Spleen (tissue), 11 donors: ENCODE measurements around the gene ABI2. TPM values are rescaled to one million over a fixed set of nuclear protein-coding genes. Genes with fewer than 3 reads are reported as not detected.

ENCODE experiments used
- DNase-seq: peaks from one replicate; pipeline ENCODE4 v3.0.0-alpha.2; 2020
- H3K27ac ChIP-seq, 8 donors: fragments of 200-600 bp; sonication (generic) in 7 of 8; 1 replicate in 4 of 8; 2 replicates in 4 of 8; pipeline versions ENCODE4 v1.5.0 to v1.8.0; 2016 to 2021; ENCODE audit warnings: inconsistent platforms in 4 of 8, mild to moderate bottlenecking in 4 of 8, moderate library complexity in 1 of 8
- H3K27me3 ChIP-seq, 7 donors: fragments of 200-600 bp; sonication (generic) in 6 of 7; replicated peaks in 1 of 7; 1 replicate in 4 of 7; 2 replicates in 3 of 7; pipeline versions ENCODE4 v1.5.0 to v1.8.0; 2016 to 2021; ENCODE audit warnings: inconsistent platforms in 3 of 7, mild to moderate bottlenecking in 1 of 7
- H3K36me3 ChIP-seq, 6 donors: fragments of 200-600 bp; sonication (generic) in 5 of 6; 1 replicate in 4 of 6; 2 replicates in 2 of 6; pipeline versions ENCODE4 v1.5.0 to v1.8.0; 2016 to 2021; ENCODE audit warnings: inconsistent platforms in 2 of 6
- H3K4me1 ChIP-seq, 6 donors: fragments of 200-600 bp; sonication (generic) in 5 of 6; 1 replicate in 3 of 6; 2 replicates in 3 of 6; pipeline versions ENCODE4 v1.5.0 to v1.8.0; 2016 to 2021; ENCODE audit warnings: inconsistent platforms in 3 of 6
- H3K4me3 ChIP-seq, 8 donors: fragments of 200-600 bp; sonication (generic) in 7 of 8; 1 replicate in 4 of 8; 2 replicates in 4 of 8; pipeline versions ENCODE4 v1.5.0 to v1.8.0; 2016 to 2021; ENCODE audit warnings: inconsistent platforms in 4 of 8, mild to moderate bottlenecking in 4 of 8, moderate library complexity in 2 of 8
- H3K9me3 ChIP-seq, 8 donors: fragments of 200-600 bp; sonication (generic) in 7 of 8; 1 replicate in 4 of 8; 2 replicates in 4 of 8; pipeline versions ENCODE4 v1.5.0 to v1.8.0; 2016 to 2021; ENCODE audit warnings: inconsistent platforms in 4 of 8
- CTCF ChIP-seq, 11 experiments: fragments of 200-600 bp in 7 of 11; fragments of 450-650 bp in 4 of 11; sonication (generic) in 4 of 11; IDR thresholded peaks in 8 of 11; conservative IDR thresholded peaks in 3 of 11; 1 replicate in 7 of 11; 2 replicates in 4 of 11; pipeline versions ENCODE4 v1.4.0 to v1.8.0; 2016 to 2021; ENCODE audit warnings: antibody characterized with exemption in 11 of 11, inconsistent platforms in 4 of 11, mild to moderate bottlenecking in 1 of 11
- POLR2A ChIP-seq, 3 donors: fragments of 450-650 bp; IDR thresholded peaks; one replicate each; pipeline ENCODE4 v1.5.1; 2017; ENCODE audit warnings: antibody characterized with exemption in 3 of 3, mild to moderate bottlenecking in 1 of 3
- POLR2AphosphoS5 ChIP-seq, 3 donors: sonication (generic); formaldehyde crosslinking; IDR thresholded peaks; one replicate each; pipeline ENCODE4 v1.5.1; 2017; ENCODE audit warnings: antibody characterized with exemption in 3 of 3
- WGBS, 5 donors: extraction: QIAGEN DNeasy Blood & Tissue Kit in 3 of 5; methylation state at CpG; one replicate each; pipeline versions ENCODE4 v1.1.5 to v1.1.7; 2013 to 2018; 5-methylcytosine and 5-hydroxymethylcytosine counted together
- intact Hi-C: fragments of 100-400 bp; cut with DNase I; formaldehyde crosslinking; loops from one replicate; pipeline ENCODE4 v1.15.0; 2023; ENCODE audit warnings: low total_unique reads
- polyA plus RNA-seq, 3 donors: library from polyadenylated mRNA; stranded (reverse); fragments of 200-250 nt; gene quantifications; one replicate each; pipeline ENCODE4 v1.2.1, GENCODE V29; 2013
- total RNA-seq, 7 donors: library from RNA; depleted of rRNA in 3 of 7; stranded (reverse); fragments of >200 nt in 3 of 7; fragmentation: NEBNext Ultra II Directional in 4 of 7; extraction: Animal tissue kit (Norgen Biotek cat#: 25700) in 4 of 7; gene quantifications; one replicate each; pipeline versions ENCODE4 v1.1.0 to v1.2.1, GENCODE V29; 2016 to 2021
- donor health status: healthy with polysubstance abuse.
- donor health status: DM: no; HTN: no; CAD: no; lungs with moderate emphysema.
- donor health status: DM: no; HTN: no; CAD: no.
- donor health status: Bipolar disorder and iron deficiency.
- donor health status: healthy.
- donor health status: DM: no; HTN: no; CAD: no.
- donor health status: DM: yes; HTN: yes; CAD: no.

Gene ABI2
- total and polyA plus RNA-seq, 10 donors, result 6.0 to 46.9 (median 33.7) TPM

- Histone ChIP-seq H3K4me3 (no peak overlapping the region), H3K4me1 (no peaks in the 10 kb centered on the region), H3K27ac (no peak overlapping the region), H3K9me3 (no peaks in the 10 kb centered on the region), H3K36me3 (peaks cover 0 to 34% (median under 1%) of the 10 kb centered on the region in 6 donors), H3K27me3 (no peaks in the 10 kb centered on the region)
- WGBS, 5 donors, result 58 to 75% (median 67%) methylated on average over 6 of the region's 6 CpGs
- DNase-seq, result no peak
- TF ChIP-seq CTCF (IDR thresholded peaks at IDR 0.05 in 8 of 11, conservative IDR thresholded peaks at IDR 0.05 in 3 of 11) (no peak), POLR2AphosphoS5 (IDR thresholded peaks at IDR 0.05) (no peak), POLR2A (IDR thresholded peaks at IDR 0.05) (no peak)
- intact Hi-C loops, result no loop called here
Observed at GRCh38 chr2:203432811-203433210, 104.6 kb downstream of the ABI2 start.

GRCh38 chr2:203436496-203436895 lies 108.3 kb downstream of the ABI2 start:
- no peaks in the 10 kb centered on the region for H3K9me3 ChIP-seq
- TF ChIP-seq CTCF (IDR thresholded peaks at IDR 0.05 in 8 of 11, conservative IDR thresholded peaks at IDR 0.05 in 3 of 11) (no peak), POLR2A (IDR thresholded peaks at IDR 0.05) (no peak), POLR2AphosphoS5 (IDR thresholded peaks at IDR 0.05) (no peak)
- no peak overlapping the region for H3K27ac ChIP-seq
- peaks cover 0 to 9% (median 0%) of the 10 kb centered on the region in 6 donors for H3K4me1 ChIP-seq
- 80 to 96% (median 85%) methylated on average over 2 of the region's 2 CpGs for WGBS, 5 donors
- no peak for DNase-seq
- intact Hi-C loops, result no loop called here
- peaks cover 0 to 56% (median 1%) of the 10 kb centered on the region in 6 donors for H3K36me3 ChIP-seq
- no peaks in the 10 kb centered on the region for H3K27me3 ChIP-seq
- no peak overlapping the region for H3K4me3 ChIP-seq

- DNase-seq, result no peak
- H3K27me3 ChIP-seq, result no peaks in the 10 kb centered on the region
- H3K36me3 ChIP-seq, result peaks cover 0 to 65% (median 2%) of the 10 kb centered on the region in 6 donors
- no peak overlapping the region for H3K4me3 ChIP-seq
- intact Hi-C loops, result no loop called here
- 75 to 95% (median 85%) methylated on average over 4 of the region's 4 CpGs for WGBS, 5 donors
- TF ChIP-seq POLR2A (IDR thresholded peaks at IDR 0.05) (no peak), CTCF (IDR thresholded peaks at IDR 0.05 in 8 of 11, conservative IDR thresholded peaks at IDR 0.05 in 3 of 11) (no peak), POLR2AphosphoS5 (IDR thresholded peaks at IDR 0.05) (no peak)
- H3K4me1 ChIP-seq, result peaks cover 0 to 9% (median 0%) of the 10 kb centered on the region in 6 donors
- H3K9me3 ChIP-seq, result no peaks in the 10 kb centered on the region
- no peak overlapping the region for H3K27ac ChIP-seq
Observed at GRCh38 chr2:203437511-203437910, 109.3 kb downstream of the ABI2 start.

GRCh38 chr2:203438528-203438927 lies 110.3 kb downstream of the ABI2 start:
- Histone ChIP-seq H3K4me1 (peaks cover 0 to 9% (median 0%) of the 10 kb centered on the region in 6 donors), H3K36me3 (peaks cover 0 to 65% (median 3%) of the 10 kb centered on the region in 6 donors), H3K27me3 (no peaks in the 10 kb centered on the region), H3K4me3 (no peak overlapping the region), H3K9me3 (no peaks in the 10 kb centered on the region), H3K27ac (no peak overlapping the region)
- TF ChIP-seq POLR2AphosphoS5 (IDR thresholded peaks at IDR 0.05) (no peak), CTCF (IDR thresholded peaks at IDR 0.05 in 8 of 11, conservative IDR thresholded peaks at IDR 0.05 in 3 of 11) (no peak), POLR2A (IDR thresholded peaks at IDR 0.05) (no peak)
- WGBS, 5 donors, result 58 to 83% (median 68%) methylated on average over 2 of the region's 2 CpGs
- intact Hi-C loops, result no loop called here
- DNase-seq, result no peak
